Body of pancreas (tissue), 4 donors: ENCODE results near the gene DNAAF8. TPM values are rescaled to one million over a fixed set of nuclear protein-coding genes. Genes with fewer than 3 reads are reported as not detected.

Experiments used
- ATAC-seq: fragments of 150-250 bp; one replicate; pipeline ENCODE4 v1.9.1; 2016
- DNase-seq, 4 donors: peaks; one replicate each; pipeline ENCODE4 v3.0.0-alpha.2; 2019
- H3K27ac ChIP-seq, 4 donors: fragments of 200-600 bp; sonication (generic); 1 replicate in 3 of 4; 2 replicates in 1 of 4; pipeline versions ENCODE4 v1.5.1 to v1.6.1; 2016 to 2019; ENCODE audit warnings: mild to moderate bottlenecking in 1 of 4, mixed read lengths in 1 of 4, moderate library complexity in 1 of 4
- H3K27me3 ChIP-seq, 2 donors: fragments of 200-600 bp; sonication (generic); one replicate each; pipeline ENCODE4 v1.6.0; 2016; ENCODE audit warnings: mild to moderate bottlenecking in 1 of 2
- H3K36me3 ChIP-seq, 2 donors: fragments of 200-600 bp; sonication (generic); replicated peaks in 1 of 2; 2 replicates each; pipeline ENCODE4 v1.5.1; 2016; ENCODE audit warnings: low read depth in 2 of 2; ENCODE audit not compliant: insufficient read depth in 1 of 2
- H3K4me1 ChIP-seq: fragments of 200-600 bp; sonication (generic); one replicate; pipeline ENCODE4 v1.6.0; 2016
- H3K4me3 ChIP-seq, 2 donors: fragments of 200-600 bp; sonication (generic); 1 replicate in 1 of 2; 2 replicates in 1 of 2; pipeline ENCODE4 v1.5.1; 2016 to 2019
- H3K9me3 ChIP-seq, 3 donors: fragments of 200-600 bp; sonication (generic); 1 replicate in 2 of 3; 2 replicates in 1 of 3; pipeline ENCODE4 v1.5.1; 2016
- CTCF ChIP-seq, 7 experiments: fragments of 450-650 bp in 4 of 7; fragments of 200-600 bp in 3 of 7; sonication (generic) in 3 of 7; IDR thresholded peaks; one replicate each; pipeline ENCODE4 v1.5.1; 2016 to 2019; ENCODE audit warnings: antibody characterized with exemption in 7 of 7
- POLR2A ChIP-seq, 3 donors: fragments of 450-650 bp; IDR thresholded peaks; one replicate each; pipeline ENCODE4 v1.6.1; 2016; ENCODE audit warnings: antibody characterized with exemption in 3 of 3, mild to moderate bottlenecking in 2 of 3
- WGBS, 2 donors: methylation state at CpG; one replicate each; pipeline ENCODE4 v1.1.5; 2017; 5-methylcytosine and 5-hydroxymethylcytosine counted together
- intact Hi-C: fragments of 100-400 bp; cut with DNase I; formaldehyde crosslinking; loops from one replicate; pipeline ENCODE4 v1.15.1; 2023
- total RNA-seq, 2 donors: library from RNA; depleted of rRNA; stranded (reverse); fragments of >200 nt; gene quantifications; one replicate each; pipeline ENCODE4 v1.1.0, GENCODE V29; 2016

DNAAF8 gene
- under 1 TPM; under 0.01 to 0.26 TPM for total RNA-seq

GRCh38 chr16:4734063-4734729 lies at the start of gene DNAAF8, which contains the start of gene ANKS3:
Gene DNAAF8, plus strand, starts transcription at chr16:4734537. Its CDS starts 1,978 bp downstream, at chr16:4736515.
Gene ANKS3, minus strand, starts transcription at chr16:4734271. Its CDS starts 4,122 bp downstream, at chr16:4730149.
- Histone ChIP-seq H3K9me3 (no peaks in the 10 kb centered on the region), H3K4me3 (peak within 1 kb of the TSS; percentile 93 to 98), H3K27ac (peak within 1 kb of the TSS; percentile 68 to 95 (median 82)), H3K27me3 (no peaks in the 10 kb centered on the region), H3K4me1 (peaks cover 11% of the 10 kb centered on the region), H3K36me3 (peaks cover 0 to 2% of the 10 kb centered on the region in 2 donors)
- intact Hi-C loops: no loop called here
- ATAC-seq (peak; percentile 98), DNase-seq (peak; percentile 95 to 98 (median 97))
- TF ChIP-seq POLR2A (IDR thresholded peaks at IDR 0.05) (peak in 2 of 3 donors; percentile 44 to 65), CTCF (IDR thresholded peaks at IDR 0.05) (no peak)
- WGBS, 2 donors: 0% methylated on average over 10 to 60 of the region's 70 CpGs

- DNase-seq (no peak), ATAC-seq (no peak)
- Histone ChIP-seq H3K4me3 (no peak overlapping the region), H3K27me3 (no peaks in the 10 kb centered on the region), H3K36me3 (peaks cover 0 to 15% of the 10 kb centered on the region in 2 donors), H3K9me3 (no peaks in the 10 kb centered on the region), H3K27ac (no peak overlapping the region), H3K4me1 (no peaks in the 10 kb centered on the region)
- WGBS, 2 donors: 86 to 88% methylated on average over 5 to 12 of the region's 13 CpGs
- no peak for TF ChIP-seq POLR2A (IDR thresholded peaks at IDR 0.05)
- TF ChIP-seq CTCF (IDR thresholded peaks at IDR 0.05): no peak
- intact Hi-C loops: no loop called here
Observed at GRCh38 chr16:4684763-4685162, 49.6 kb upstream of the DNAAF8 start.

GRCh38 chr16:4685292-4685691 lies 49.0 kb upstream of the DNAAF8 start:
- Histone ChIP-seq H3K9me3 (no peaks in the 10 kb centered on the region), H3K36me3 (peaks cover 0 to 15% of the 10 kb centered on the region in 2 donors), H3K4me3 (no peak overlapping the region), H3K27ac (no peak overlapping the region), H3K4me1 (no peaks in the 10 kb centered on the region), H3K27me3 (no peaks in the 10 kb centered on the region)
- TF ChIP-seq CTCF (IDR thresholded peaks at IDR 0.05) (no peak), POLR2A (IDR thresholded peaks at IDR 0.05) (no peak)
- ATAC-seq (no peak), DNase-seq (no peak)
- 91 to 95% methylated on average over 3 to 12 of the region's 13 CpGs for WGBS, 2 donors
- intact Hi-C loops: no loop called here

- intact Hi-C loops: no loop called here
- DNase-seq (no peak), ATAC-seq (no peak)
- peaks cover 0 to 15% of the 10 kb centered on the region in 2 donors for H3K36me3 ChIP-seq
- TF ChIP-seq POLR2A (IDR thresholded peaks at IDR 0.05): no peak
- TF ChIP-seq CTCF (IDR thresholded peaks at IDR 0.05): no peak
- H3K9me3 ChIP-seq: no peaks in the 10 kb centered on the region
- no peak overlapping the region for H3K4me3 ChIP-seq
- H3K27me3 ChIP-seq: no peaks in the 10 kb centered on the region
- H3K4me1 ChIP-seq: no peaks in the 10 kb centered on the region
- 89 to 93% methylated on average over 25 to 35 of the region's 38 CpGs for WGBS, 2 donors
- H3K27ac ChIP-seq: no peak overlapping the region
Observed at GRCh38 chr16:4685776-4686496, 48.4 kb upstream of the DNAAF8 start.
